Esophagus muscularis mucosa (tissue), 4 donors: ENCODE data around the gene NCOA4.
"Not testable (repeated sequence)": the region's sequence is repeated elsewhere in the genome, so short reads cannot be mapped to it uniquely, and the experiment has no call there.

ENCODE experiments used
- EP300 ChIP-seq: sonication (generic); formaldehyde crosslinking; IDR thresholded peaks from one replicate; pipeline ENCODE4 v1.6.1; 2017; ENCODE audit warnings: antibody characterized with exemption
- POLR2A ChIP-seq: fragments of 450-650 bp; IDR thresholded peaks from one replicate; pipeline ENCODE4 v1.6.1; 2017; ENCODE audit warnings: antibody characterized with exemption, moderate library complexity, mild to moderate bottlenecking, low read depth
- POLR2AphosphoS5 ChIP-seq, 2 donors: sonication (generic); formaldehyde crosslinking; IDR thresholded peaks; one replicate each; pipeline ENCODE4 v1.6.1; 2017; ENCODE audit warnings: antibody characterized with exemption in 2 of 2
- TF ChIP-seq, protein P1 (sequence below), 3 experiments: fragments of 200-600 bp in 2 of 3; fragments of 450-650 bp in 1 of 3; sonication (generic) in 2 of 3; IDR thresholded peaks; one replicate each; pipeline ENCODE4 v1.5.1; 2017 to 2019; ENCODE audit warnings: antibody characterized with exemption in 3 of 3, mild to moderate bottlenecking in 2 of 3, moderate library complexity in 1 of 3

DNA sequence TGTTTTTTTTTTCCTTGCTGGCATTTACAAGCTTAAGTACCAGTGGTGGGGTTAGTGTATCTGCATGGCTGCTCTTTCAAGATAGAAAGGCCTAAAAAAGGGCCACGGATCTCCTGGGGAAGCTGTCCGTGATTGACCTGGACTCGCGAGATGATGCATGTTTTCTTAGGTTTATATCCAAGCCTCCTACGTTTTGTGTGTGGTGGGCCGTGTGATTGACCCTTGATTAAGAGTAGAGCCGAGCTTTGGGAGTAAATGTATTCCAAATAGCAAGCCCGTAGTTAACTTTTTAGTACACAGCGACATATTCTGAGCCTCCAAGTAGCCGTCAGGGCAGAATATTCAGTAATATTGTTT is 57.6 kb downstream of the NCOA4 start:
- TF ChIP-seq, protein P1, sequence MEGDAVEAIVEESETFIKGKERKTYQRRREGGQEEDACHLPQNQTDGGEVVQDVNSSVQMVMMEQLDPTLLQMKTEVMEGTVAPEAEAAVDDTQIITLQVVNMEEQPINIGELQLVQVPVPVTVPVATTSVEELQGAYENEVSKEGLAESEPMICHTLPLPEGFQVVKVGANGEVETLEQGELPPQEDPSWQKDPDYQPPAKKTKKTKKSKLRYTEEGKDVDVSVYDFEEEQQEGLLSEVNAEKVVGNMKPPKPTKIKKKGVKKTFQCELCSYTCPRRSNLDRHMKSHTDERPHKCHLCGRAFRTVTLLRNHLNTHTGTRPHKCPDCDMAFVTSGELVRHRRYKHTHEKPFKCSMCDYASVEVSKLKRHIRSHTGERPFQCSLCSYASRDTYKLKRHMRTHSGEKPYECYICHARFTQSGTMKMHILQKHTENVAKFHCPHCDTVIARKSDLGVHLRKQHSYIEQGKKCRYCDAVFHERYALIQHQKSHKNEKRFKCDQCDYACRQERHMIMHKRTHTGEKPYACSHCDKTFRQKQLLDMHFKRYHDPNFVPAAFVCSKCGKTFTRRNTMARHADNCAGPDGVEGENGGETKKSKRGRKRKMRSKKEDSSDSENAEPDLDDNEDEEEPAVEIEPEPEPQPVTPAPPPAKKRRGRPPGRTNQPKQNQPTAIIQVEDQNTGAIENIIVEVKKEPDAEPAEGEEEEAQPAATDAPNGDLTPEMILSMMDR (IDR thresholded peaks at IDR 0.05) = not testable (repeated sequence)
- not testable (repeated sequence) for TF ChIP-seq POLR2A; POLR2AphosphoS5 (IDR thresholded peaks at IDR 0.05); EP300
